NT2/D1 (cell line): ENCODE data around the gene DAB2.
"Not testable (repeated sequence)": the region's sequence is repeated elsewhere in the genome, so short reads cannot be mapped to it uniquely, and the experiment has no call there.

ENCODE experiments used
- DNase-seq: peaks from one replicate; pipeline ENCODE4 v3.0.0-alpha.2; 2011; ENCODE audit warnings: low read depth, low spot score
- H3K27me3 ChIP-seq: 2 replicates; pipeline ENCODE4 v1.6.0; 2011; ENCODE audit warnings: mild to moderate bottlenecking; ENCODE audit not compliant: insufficient read length, insufficient read depth
- H3K36me3 ChIP-seq: 2 replicates; pipeline ENCODE4 v1.6.1; 2011; ENCODE audit warnings: mild to moderate bottlenecking, low read length, mixed read lengths; ENCODE audit not compliant: insufficient read depth, insufficient read length
- H3K4me1 ChIP-seq: 2 replicates; pipeline ENCODE4 v1.5.1; 2011; ENCODE audit not compliant: insufficient read depth, insufficient read length
- H3K4me3 ChIP-seq: 2 replicates; pipeline ENCODE4 v1.5.1; 2011; ENCODE audit warnings: low read depth; ENCODE audit not compliant: insufficient read length
- H3K9ac ChIP-seq: 2 replicates; pipeline ENCODE4 v1.6.0; 2011; ENCODE audit warnings: low read depth; ENCODE audit not compliant: insufficient read length
- H3K9me3 ChIP-seq: 2 replicates; pipeline ENCODE4 v1.5.1; 2011; ENCODE audit warnings: mild to moderate bottlenecking, low read length; ENCODE audit not compliant: insufficient read depth
- SUZ12 ChIP-seq: IDR thresholded peaks from 2 replicates; pipeline ENCODE4 v1.6.1; 2011; ENCODE audit not compliant: insufficient read length, insufficient read depth; ENCODE audit errors: extremely low read depth
- YY1 ChIP-seq: IDR thresholded peaks from 2 replicates; pipeline ENCODE4 v1.6.1; 2011; ENCODE audit not compliant: insufficient read length, insufficient read depth
- ZNF274 ChIP-seq: IDR thresholded peaks from 2 replicates; pipeline ENCODE4 v1.6.1; 2011; ENCODE audit warnings: mild to moderate bottlenecking, low read depth, low read length

Gene DAB2

DNA sequence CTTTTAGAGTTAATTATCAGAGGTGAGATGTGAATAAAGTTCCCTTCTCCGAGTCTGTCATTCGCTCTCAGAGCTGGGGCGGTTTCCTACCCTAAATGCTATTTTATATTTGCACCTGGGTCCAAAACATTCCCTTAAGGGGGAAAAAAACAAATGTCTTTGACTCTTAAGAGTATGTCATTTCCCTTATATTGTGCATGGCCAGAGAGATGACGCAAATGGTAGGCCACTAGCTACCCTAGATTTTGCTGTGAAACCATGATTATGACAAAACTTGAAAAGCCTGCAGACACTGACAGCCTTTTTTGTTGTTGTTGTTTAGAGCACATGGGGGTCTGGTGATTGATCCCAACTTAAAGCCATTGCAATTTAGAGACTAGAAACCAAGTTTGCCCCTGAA, 12.8 kb downstream of the DAB2 start:
- DNase-seq: no peak
- Histone ChIP-seq H3K36me3 (peaks cover 4% of the 10 kb centered on the region), H3K9ac (no peak overlapping the region), H3K4me3 (no peak overlapping the region), H3K27me3 (no peaks in the 10 kb centered on the region), H3K4me1 (no peaks in the 10 kb centered on the region), H3K9me3 (no peaks in the 10 kb centered on the region)
- TF ChIP-seq SUZ12 (no peak), ZNF274 (no peak), YY1 (no peak)

DNA sequence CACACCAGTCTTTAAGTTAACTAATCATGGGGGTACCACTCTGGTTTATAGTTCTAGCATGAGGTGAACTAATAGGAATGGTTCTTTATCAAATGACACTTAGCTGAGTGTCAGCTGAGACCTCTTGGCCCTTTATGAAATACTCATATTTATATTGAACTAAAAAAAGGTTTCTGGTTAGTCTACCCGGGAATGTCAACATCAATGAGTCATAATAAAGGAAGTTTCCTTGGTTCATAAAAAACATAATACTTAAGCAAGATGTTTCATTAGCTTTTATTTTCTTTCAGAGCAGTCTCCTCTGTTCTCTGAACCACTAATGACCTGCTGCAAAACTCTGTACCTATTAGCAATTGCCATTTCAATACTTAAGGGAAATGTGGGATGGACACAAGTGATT, 13.7 kb downstream of the DAB2 start:
- H3K9me3 ChIP-seq: no peaks in the 10 kb centered on the region
- no peak overlapping the region for H3K4me3 ChIP-seq
- H3K36me3 ChIP-seq: no peaks in the 10 kb centered on the region
- TF ChIP-seq SUZ12 (no peak), ZNF274 (no peak), YY1 (no peak)
- H3K4me1 ChIP-seq: no peaks in the 10 kb centered on the region
- no peaks in the 10 kb centered on the region for H3K27me3 ChIP-seq
- H3K9ac ChIP-seq: no peak overlapping the region
- DNase-seq: no peak

GRCh38 chr5:39409033-39409432, 15.7 kb downstream of the DAB2 start:
- H3K36me3 ChIP-seq: no peaks in the 10 kb centered on the region
- DNase-seq: no peak
- no peak overlapping the region for H3K9ac ChIP-seq
- H3K27me3 ChIP-seq: no peaks in the 10 kb centered on the region
- H3K4me1 ChIP-seq: no peaks in the 10 kb centered on the region
- no peaks in the 10 kb centered on the region for H3K9me3 ChIP-seq
- TF ChIP-seq YY1 (no peak), ZNF274 (no peak), SUZ12 (no peak)
- H3K4me3 ChIP-seq: no peak overlapping the region

DNA sequence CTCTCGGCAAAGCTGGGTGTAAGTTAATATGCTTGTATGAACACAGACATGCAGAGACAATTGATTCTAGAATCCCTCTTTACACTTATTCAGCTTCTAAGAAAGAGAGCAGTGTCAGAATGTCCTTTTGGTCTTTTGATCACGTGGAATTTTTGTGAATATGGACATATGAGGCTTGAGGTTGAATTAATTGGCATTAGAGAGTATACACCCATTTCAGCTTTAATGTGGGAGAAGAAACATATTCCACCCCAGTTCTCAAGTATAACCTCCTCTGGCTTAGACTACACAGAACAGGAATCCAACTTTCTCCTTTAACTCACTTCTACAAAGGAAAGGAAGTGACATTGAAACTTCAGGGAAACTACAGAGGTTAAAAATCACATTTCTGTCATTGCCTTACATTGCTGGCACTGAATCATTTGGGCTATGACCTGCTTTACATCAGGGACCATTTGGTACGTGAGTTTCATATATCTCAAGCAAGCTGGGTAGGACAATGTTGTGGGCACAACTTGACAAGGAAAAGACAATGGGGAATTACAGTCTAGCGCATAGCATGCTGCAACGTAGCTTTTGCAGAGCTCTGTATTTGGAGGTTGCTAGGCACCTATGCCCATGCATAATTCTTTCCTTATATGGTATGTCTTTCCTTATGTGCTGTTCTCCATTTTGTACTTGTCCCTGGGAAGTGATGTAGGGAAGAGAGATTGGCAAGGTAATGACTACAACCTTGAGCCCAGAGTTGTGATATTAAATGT, 19.5 kb downstream of the DAB2 start:
- H3K9ac ChIP-seq: no peak overlapping the region
- TF ChIP-seq SUZ12: no peak
- TF ChIP-seq ZNF274: no peak
- no peak for TF ChIP-seq YY1
- no peaks in the 10 kb centered on the region for H3K27me3 ChIP-seq
- peaks cover 3% of the 10 kb centered on the region for H3K4me1 ChIP-seq
- H3K9me3 ChIP-seq: no peaks in the 10 kb centered on the region
- H3K4me3 ChIP-seq: no peak overlapping the region
- no peaks in the 10 kb centered on the region for H3K36me3 ChIP-seq
- DNase-seq: no peak

GRCh38 chr5:39403761-39404160, 21.0 kb downstream of the DAB2 start:
- not testable (repeated sequence) for H3K4me3 ChIP-seq, H3K4me1 ChIP-seq, H3K36me3 ChIP-seq, DNase-seq, H3K9ac ChIP-seq, H3K9me3 ChIP-seq, H3K27me3 ChIP-seq

GRCh38 chr5:39402140-39402539, 22.6 kb downstream of the DAB2 start:
- H3K9ac ChIP-seq, DNase-seq, H3K4me3 ChIP-seq, H3K4me1 ChIP-seq, H3K9me3 ChIP-seq, H3K36me3 ChIP-seq, H3K27me3 ChIP-seq: not testable (repeated sequence)

DNA sequence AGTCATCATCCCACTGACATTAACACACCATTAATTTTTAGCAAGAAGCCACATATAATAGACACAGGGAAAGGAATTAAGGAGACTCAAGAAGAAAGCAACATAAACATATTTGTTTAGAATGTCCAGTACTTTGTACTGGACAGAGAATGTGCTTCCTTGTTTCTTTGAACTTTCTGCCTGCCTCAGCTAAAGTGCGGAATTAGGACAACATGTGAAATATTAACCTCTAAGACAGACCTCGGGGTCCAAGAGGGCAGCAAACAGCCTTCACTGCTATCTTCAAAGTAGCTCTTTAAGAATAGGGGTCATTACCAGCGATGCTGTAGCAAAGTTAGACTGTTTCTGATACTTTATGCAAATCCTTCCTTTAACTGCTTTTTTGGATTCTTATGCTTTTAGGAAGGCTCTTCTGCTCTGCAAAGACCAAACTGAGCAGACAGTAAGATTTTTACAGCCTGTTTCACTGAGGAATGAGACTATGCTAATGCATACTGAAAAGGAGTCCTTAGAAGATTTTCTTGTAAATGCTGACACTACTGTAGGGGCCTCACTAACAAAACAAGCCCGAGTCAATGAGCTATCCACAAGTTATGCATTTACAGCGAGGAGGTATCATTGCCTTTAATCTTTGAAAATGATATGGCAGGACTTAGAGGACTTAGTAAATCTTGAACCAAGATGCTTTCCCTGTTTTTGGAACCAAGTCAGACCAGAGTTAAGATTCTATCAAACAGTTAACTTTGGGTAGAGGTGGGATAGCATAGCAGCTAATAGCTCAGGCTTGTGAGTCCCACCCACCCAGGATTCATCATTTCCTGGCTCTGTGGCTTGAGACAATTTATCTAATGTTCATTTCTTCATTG, 23.8 kb downstream of the DAB2 start:
- Histone ChIP-seq H3K36me3 (no peaks in the 10 kb centered on the region), H3K4me3 (no peak overlapping the region), H3K4me1 (peaks cover 3% of the 10 kb centered on the region), H3K27me3 (no peaks in the 10 kb centered on the region), H3K9me3 (no peaks in the 10 kb centered on the region), H3K9ac (no peak overlapping the region)
- DNase-seq: no peak
- TF ChIP-seq YY1 (no peak), ZNF274 (no peak), SUZ12 (no peak)
